ENCODE results near the gene GPR132.

GPR132 gene

GRCh38 chr14:105005929-105006830 is 59.0 kb downstream of the GPR132 start:
- Histone ChIP-seq H3K27me3 (replicated peaks; ENCODE audit: control insufficient read depth, insufficient read depth, low read length) (no peaks in the 10 kb centered on the region), H3K36me3 (ENCODE audit: control insufficient read depth, insufficient read depth, low read length) (peaks cover 31% of the 10 kb centered on the region), H3K4me3 (replicated peaks; ENCODE audit: low read depth, low read length) (no peak overlapping the region)
- DNase-seq (ENCODE audit: extremely low read depth, insufficient read length): no peak
- TF ChIP-seq CTCF (IDR thresholded peaks at IDR 0.05; ENCODE audit: insufficient read depth, low read length, poor library complexity, severe bottlenecking): no peak

- no peak for TF ChIP-seq CTCF (IDR thresholded peaks at IDR 0.05; ENCODE audit: insufficient read depth, low read length, poor library complexity, severe bottlenecking)
- DNase-seq (ENCODE audit: extremely low read depth, insufficient read length): no peak
- H3K4me3 ChIP-seq (replicated peaks; ENCODE audit: low read depth, low read length): no peak overlapping the region
- H3K36me3 ChIP-seq (ENCODE audit: control insufficient read depth, insufficient read depth, low read length): peaks cover 26% of the 10 kb centered on the region
- H3K27me3 ChIP-seq (replicated peaks; ENCODE audit: control insufficient read depth, insufficient read depth, low read length): no peaks in the 10 kb centered on the region
Observed at GRCh38 chr14:105005329-105005928, 59.8 kb downstream of the GPR132 start.
